HG02885 (cell line): ENCODE data around the gene ASB13.
"Not testable (repeated sequence)": the region's sequence is repeated elsewhere in the genome, so short reads cannot be mapped to it uniquely, and the experiment has no call there.

Source experiments
- ATAC-seq: cut with Tn5 transposase; IDR thresholded peaks from one replicate; pipeline ENCODE4 v1.9.1; 2021; ENCODE audit warnings: mild to moderate bottlenecking; ENCODE audit not compliant: unreplicated experiment, poor library complexity

The ASB13 gene

GRCh38 chr10:5594271-5595049 lies 71.9 kb downstream of the ASB13 start:
- ATAC-seq = no peak

GRCh38 chr10:5593347-5593746 lies 73.0 kb downstream of the ASB13 start:
- ATAC-seq = not testable (repeated sequence)

GRCh38 chr10:5592070-5592469 lies 74.3 kb downstream of the ASB13 start:
- ATAC-seq = no peak

GRCh38 chr10:5591336-5591824 lies 75.0 kb downstream of the ASB13 start:
- ATAC-seq = no peak

GRCh38 chr10:5590816-5591215 lies 75.6 kb downstream of the ASB13 start:
- no peak for ATAC-seq

- ATAC-seq = no peak
These were observed 76.5 kb downstream of the ASB13 start for GRCh38 chr10:5589661-5590511.

GRCh38 chr10:5589011-5589660 lies 77.3 kb downstream of the ASB13 start:
- no peak for ATAC-seq
